Myocyte (in vitro differentiated cells): ENCODE results near the gene PCSK1. TPM values are rescaled to one million over a fixed set of nuclear protein-coding genes. Genes with fewer than 3 reads are reported as not detected.
A peak's percentile ranks its signal among the peaks of the same experiment; 100 is the strongest.

ENCODE experiments used
- DNase-seq: peaks from one replicate; pipeline ENCODE4 v3.0.0-alpha.2; 2012; ENCODE audit warnings: low read depth
- polyA plus RNA-seq: library from polyadenylated mRNA; unstranded; fragments of >200 nt; gene quantifications from one replicate; pipeline ENCODE4 v1.2.1, GENCODE V29; 2012; ENCODE audit warnings: missing spikeins
- total RNA-seq: library from RNA; depleted of rRNA; stranded (reverse); fragments of >200 nt; gene quantifications from 2 replicates; pipeline ENCODE4 v1.2.3, GENCODE V29; 2014

Gene PCSK1
- total RNA-seq: 0.16 and 1.8 TPM in 2 replicates
- 0.05 TPM for polyA plus RNA-seq

- no peak for DNase-seq
Measured at GRCh38 chr5:96433066-96433447, at the start of gene PCSK1. TSS of gene PCSK1 (minus strand) at chr5:96433248. CDS start at chr5:96433042, 206 bp downstream.

GRCh38 chr5:96481867-96482266 lies 48.8 kb upstream of the PCSK1 start:
- DNase-seq: no peak

- DNase-seq: no peak
Measured at GRCh38 chr5:96481009-96481786, 48.1 kb upstream of the PCSK1 start.

GRCh38 chr5:96478983-96479382 lies 45.9 kb upstream of the PCSK1 start:
- peak; percentile 29 for DNase-seq

- no peak for DNase-seq
Measured at GRCh38 chr5:96476654-96477053, 43.6 kb upstream of the PCSK1 start.

- DNase-seq: no peak
Measured at GRCh38 chr5:96474073-96474472, 41.0 kb upstream of the PCSK1 start.

- DNase-seq: no peak
Measured at GRCh38 chr5:96473155-96473554, 40.1 kb upstream of the PCSK1 start.

GRCh38 chr5:96470785-96471184 lies 37.7 kb upstream of the PCSK1 start:
- DNase-seq: no peak

GRCh38 chr5:96468956-96469355 lies 35.9 kb upstream of the PCSK1 start:
- DNase-seq: peak; percentile 83

- no peak for DNase-seq
Measured at GRCh38 chr5:96463091-96463490, 30.0 kb upstream of the PCSK1 start.

GRCh38 chr5:96459313-96460121 lies 26.5 kb upstream of the PCSK1 start:
- DNase-seq: no peak

GRCh38 chr5:96458176-96458575 lies 25.1 kb upstream of the PCSK1 start:
- no peak for DNase-seq

- DNase-seq: no peak
Measured at GRCh38 chr5:96455789-96456188, 22.7 kb upstream of the PCSK1 start.

- no peak for DNase-seq
Measured at GRCh38 chr5:96453394-96453793, 20.3 kb upstream of the PCSK1 start.

GRCh38 chr5:96447949-96448348 lies 14.9 kb upstream of the PCSK1 start:
- no peak for DNase-seq

- DNase-seq: no peak
Measured at GRCh38 chr5:96440185-96440538, 7.1 kb upstream of the PCSK1 start.

- peak; percentile 7 for DNase-seq
Measured at GRCh38 chr5:96439477-96440184, 6.6 kb upstream of the PCSK1 start.

GRCh38 chr5:96434201-96434645 lies 1.2 kb upstream of the PCSK1 start:
- peak; percentile 80 for DNase-seq

GRCh38 chr5:96432216-96433065 lies 607 bp downstream of the PCSK1 start:
- peak; percentile 15 for DNase-seq

GRCh38 chr5:96431376-96432187 lies 1.5 kb downstream of the PCSK1 start:
- DNase-seq: peak; percentile 15
